ENCODE results near the gene MLLT6.
A peak's percentile ranks its signal among the peaks of the same experiment; 100 is the strongest.

Gene MLLT6

GRCh38 chr17:38738686-38739085 is 33.6 kb downstream of the MLLT6 start:
- DNase-seq, result peak in 1 of 10 donors; percentile 65
- intact Hi-C loops (cut with DNase I), result no loop called here

DNA sequence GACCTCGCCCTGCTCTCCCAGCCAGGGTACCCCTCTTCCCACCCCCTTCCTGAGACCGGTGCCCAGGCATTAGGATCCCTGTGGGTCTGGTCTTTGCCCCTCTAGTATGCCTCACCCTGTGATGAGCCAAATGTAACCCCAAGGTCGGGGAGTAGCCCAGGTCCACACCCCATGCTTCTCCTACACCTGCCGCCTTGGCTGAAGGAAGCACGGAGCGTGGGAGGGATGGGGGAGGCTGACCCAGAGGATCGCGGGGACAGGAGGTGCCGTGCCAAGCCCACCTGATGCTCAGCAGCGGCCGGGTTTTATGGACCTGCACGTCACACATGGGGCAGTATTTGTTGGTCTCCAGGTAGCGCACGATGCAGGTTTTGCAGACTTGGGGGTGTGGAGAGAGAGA is 34.2 kb downstream of the MLLT6 start:
- DNase-seq, result peak in 1 of 10 donors; percentile 65
- intact Hi-C loops (cut with DNase I), result no loop called here

DNA sequence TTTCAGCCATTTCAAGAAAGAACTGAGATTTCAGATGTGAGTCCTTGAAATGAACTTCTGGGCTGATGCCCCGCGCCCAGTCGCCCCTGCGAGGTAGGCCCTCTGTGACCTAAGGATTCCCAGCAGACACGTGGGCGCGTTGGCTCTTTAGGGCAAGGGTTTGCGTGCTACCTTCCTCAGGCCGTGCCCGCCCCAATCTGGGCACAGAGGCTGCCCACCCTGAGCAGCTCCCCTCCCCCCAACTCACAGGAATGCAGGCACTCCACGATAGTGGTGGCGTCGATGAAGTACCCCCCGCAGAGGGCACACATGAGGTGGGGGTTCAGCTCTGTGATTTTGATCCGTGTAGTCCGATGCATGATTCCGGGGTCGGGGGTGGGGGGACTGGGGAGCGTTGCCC is 35.0 kb downstream of the MLLT6 start:
- peak in 1 of 10 donors; percentile 47 for DNase-seq
- intact Hi-C loops (cut with DNase I), result no loop called here

- no peak for DNase-seq
- intact Hi-C loops (cut with DNase I), result no loop called here
Observed at GRCh38 chr17:38740806-38741205, 35.7 kb downstream of the MLLT6 start.

DNA sequence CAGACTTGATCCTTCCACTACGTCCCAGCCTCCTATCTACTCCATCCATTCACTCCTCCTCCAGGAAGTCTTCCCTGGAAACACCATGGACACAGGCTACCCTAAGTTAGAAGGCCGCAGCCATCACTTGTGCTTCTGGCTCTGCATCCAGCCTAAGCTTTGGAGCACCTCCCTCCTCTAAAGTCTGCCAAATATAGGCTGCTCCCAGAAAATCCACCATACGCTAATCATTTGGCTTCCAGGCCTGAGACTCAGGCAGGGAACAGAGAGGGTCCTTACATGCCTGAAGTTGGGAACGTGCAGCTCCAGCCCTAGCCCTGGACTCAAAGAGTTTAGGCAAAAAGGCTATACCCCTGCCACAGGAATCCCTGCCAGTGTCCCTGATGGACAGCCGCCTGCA is 36.4 kb downstream of the MLLT6 start:
- intact Hi-C loops (cut with DNase I), result no loop called here
- peak in 1 of 10 donors; percentile 39 for DNase-seq

GRCh38 chr17:38741921-38742410 is 36.9 kb downstream of the MLLT6 start:
- intact Hi-C loops (cut with DNase I), result no loop called here
- DNase-seq, result peak in 1 of 10 donors; percentile 49

DNA sequence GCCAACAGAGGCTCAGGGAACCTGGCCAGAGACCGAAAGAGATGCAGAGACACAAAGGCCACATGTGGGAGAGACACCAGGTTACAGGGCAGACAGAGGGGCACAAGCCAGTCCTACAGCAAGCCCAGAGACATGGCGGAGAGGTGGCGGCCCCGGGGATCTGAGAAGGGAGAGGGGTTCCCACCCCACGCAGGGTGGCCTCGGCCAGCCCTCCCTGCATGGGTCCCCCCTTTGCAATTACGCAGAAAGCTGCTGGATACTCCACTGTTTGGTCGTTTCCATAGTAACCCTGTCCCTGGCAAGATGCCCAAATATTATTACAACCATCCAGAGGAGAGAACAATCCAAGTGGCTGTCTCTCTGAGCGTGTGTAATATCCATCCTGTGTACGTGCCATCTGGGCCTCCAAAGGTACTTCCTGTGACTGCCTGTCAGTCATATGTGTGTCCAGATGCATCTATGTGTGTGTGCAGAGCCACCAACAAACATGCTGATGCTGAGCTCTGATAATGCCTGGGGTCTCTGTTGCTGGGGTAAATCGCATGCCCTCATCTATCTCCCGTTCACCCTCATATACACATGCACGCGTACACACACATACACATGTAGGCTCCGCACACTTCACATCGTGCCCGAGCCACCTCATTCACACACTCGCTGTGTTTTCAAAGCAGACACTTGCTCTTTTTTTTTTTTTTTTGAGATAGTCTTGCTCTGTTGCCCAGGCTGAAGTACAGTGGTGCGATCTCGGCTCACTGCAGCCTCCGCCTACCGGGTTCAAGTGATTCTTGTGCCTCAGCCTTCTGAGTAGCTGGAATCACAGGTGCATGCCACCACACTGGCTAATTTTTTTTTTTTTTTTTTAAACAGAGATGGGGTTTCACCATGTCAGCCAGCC is 37.6 kb downstream of the MLLT6 start:
- intact Hi-C loops (cut with DNase I), result no loop called here

GRCh38 chr17:38743556-38744171 is 38.6 kb downstream of the MLLT6 start:
- peak in 2 of 10 donors; percentile 24 to 43 for DNase-seq
- intact Hi-C loops (cut with DNase I), result no loop called here

More for the DNA sequence above, 37.6 kb downstream of the MLLT6 start:
- DNase-seq, result peak in 2 of 10 donors; percentile 61 to 70

DNA sequence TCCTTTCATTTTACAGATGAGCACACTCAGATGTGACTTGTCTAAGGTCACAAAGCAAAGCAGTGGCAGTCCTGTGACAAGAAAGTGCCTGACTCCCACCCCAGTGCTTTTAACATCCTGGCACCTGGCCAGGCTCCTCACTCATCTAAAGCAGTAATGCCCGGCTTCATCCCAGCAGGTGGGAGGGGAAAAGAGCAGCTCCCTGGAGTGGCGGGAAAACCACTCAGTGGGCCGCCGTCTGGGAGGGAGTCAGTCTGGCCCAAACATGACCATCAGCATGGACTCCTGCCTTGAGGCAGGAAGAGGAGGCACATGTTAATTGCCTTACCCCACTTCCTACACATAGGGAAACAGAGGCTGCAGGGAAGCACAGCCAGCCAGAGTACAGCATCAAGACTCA is 40.5 kb downstream of the MLLT6 start:
- peak in 1 of 10 donors; percentile 73 for DNase-seq
- intact Hi-C loops (cut with DNase I), result no loop called here

DNA sequence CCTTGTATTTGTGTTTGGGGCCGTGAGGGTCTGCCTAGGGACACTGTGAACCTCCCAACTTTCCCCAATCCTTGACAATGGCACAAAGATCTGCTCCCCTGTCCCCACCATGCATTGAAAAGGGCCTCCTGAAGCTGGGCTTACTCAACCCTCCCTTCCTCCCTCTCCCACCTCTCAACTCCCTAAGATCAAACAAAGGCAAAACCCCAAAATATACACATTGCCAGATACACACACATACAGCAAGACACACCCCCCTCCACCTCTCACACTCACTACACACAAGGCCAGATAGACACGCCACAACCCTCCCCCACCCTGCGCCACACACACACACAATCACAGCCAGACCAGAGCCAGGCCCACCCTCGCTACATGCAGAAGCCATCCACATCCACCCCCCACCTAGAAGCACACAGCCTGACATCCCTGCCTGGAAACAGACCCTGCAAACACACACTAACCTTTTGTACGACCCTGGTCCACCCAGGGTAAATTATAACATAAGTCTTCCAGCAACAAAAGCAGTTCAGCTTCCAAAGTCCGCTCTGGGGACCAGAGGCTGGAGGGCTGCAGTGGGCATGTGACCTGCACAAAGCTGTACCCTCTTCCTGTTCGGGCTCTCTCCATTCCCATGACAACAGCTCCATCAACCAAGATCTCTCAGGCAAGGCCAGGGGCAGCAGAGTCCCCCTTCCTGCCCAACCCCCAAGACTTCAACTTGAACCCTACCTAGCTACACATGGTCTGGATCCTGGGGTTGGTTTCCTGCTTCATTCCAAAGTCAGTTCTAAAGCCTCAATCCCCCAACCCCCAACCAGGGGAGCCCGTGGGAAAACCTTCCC is 41.2 kb downstream of the MLLT6 start:
- intact Hi-C loops (cut with DNase I), result no loop called here
- peak in 1 of 10 donors; percentile 43 for DNase-seq

DNA sequence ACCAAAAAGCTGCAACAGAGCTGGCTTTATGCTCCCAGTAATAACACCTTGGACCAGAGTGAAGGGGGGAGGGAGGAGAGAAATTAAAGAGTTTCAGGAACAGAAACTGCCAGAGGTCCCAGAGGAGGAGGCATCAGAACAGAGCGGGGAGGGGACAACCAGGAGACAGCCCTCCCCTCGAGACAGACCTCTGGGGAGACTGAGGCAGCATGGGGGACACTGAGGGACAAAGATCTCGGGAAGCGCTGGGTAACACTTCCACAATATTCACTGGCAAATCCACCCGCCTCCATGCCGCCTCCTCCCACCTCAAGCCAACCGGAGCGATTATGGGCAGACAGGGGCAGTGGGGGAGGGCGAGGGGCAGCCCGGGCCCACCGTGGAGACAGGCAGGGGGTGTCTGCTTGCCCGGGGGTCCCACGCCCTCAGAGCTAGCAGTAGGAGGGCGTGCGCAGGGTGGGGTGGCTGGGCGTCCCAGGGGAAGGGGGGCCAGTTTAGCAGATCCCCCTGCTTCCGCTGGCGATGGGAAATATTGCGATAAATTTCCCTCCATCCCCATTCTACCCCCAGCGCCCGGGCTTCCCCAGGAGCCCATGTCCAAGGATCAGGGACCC is 41.9 kb downstream of the MLLT6 start:
- intact Hi-C loops (cut with DNase I), result no loop called here
- peak in 1 of 10 donors; percentile 74 for DNase-seq

GRCh38 chr17:38747463-38748148 is 42.5 kb downstream of the MLLT6 start:
- DNase-seq, result peak in 1 of 10 donors; percentile 81
- intact Hi-C loops (cut with DNase I), result no loop called here

GRCh38 chr17:38748149-38748891 is 43.2 kb downstream of the MLLT6 start, which contains the start of gene PCGF2:
Gene PCGF2 (minus strand): TSS chr17:38748336. CDS start chr17:38740402, 7,934 bp downstream.
- intact Hi-C loops (cut with DNase I), result no loop called here
- peak; percentile 58 to 96 (median 83) for DNase-seq

DNA sequence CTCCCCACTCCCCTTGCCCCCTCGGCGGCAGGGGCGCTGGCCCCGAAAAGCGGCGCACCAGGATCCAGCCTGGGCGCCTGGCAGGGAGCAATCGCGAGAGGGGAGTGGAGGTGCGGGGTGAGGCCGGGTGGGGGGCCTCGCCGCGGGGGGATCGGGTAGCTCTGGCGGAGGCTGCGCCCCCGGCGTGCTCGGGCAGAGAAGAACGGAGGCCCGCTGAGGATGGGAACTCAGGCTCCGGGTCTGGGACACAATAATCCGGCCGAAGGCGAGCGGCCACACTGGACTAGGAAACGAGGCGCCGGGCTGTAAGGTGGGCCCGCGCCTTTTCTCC is 43.8 kb downstream of the MLLT6 start:
- no peak for DNase-seq
- intact Hi-C loops (cut with DNase I), result no loop called here

- intact Hi-C loops (cut with DNase I), result loop anchor here (5.0 kb wide), 1 partner anchor 48 kb away; the partner anchor contains the start of gene PIP4K2B
- peak in 8 of 10 donors; percentile 34 to 92 (median 60) for DNase-seq
Observed at GRCh38 chr17:38749223-38750043, 44.4 kb downstream of the MLLT6 start.

DNA sequence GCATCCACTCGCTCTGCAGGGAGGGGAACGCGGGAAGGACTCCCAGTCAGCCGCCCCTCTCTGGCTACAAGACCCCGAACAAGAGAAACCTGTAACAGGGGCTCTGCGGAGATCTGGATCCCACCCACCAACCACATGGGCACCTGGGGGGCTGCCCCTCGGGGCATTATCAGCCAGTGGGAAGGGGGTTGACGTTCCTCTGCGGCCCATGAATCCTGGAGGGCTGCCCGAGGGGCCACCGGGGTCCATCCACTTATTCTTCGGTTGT is 44.9 kb downstream of the MLLT6 start:
- no peak for DNase-seq

GRCh38 chr17:38750312-38751121 is 45.4 kb downstream of the MLLT6 start:
- peak in 3 of 10 donors; percentile 73 to 83 (median 81) for DNase-seq
- intact Hi-C loops (cut with DNase I), result loop anchor here (5.0 kb wide), 1 partner anchor 47 kb away; the partner anchor contains the start of gene PIP4K2B

More for the DNA sequence above, 44.9 kb downstream of the MLLT6 start:
- intact Hi-C loops (cut with DNase I), result loop anchor here (5.0 kb wide), 1 partner anchor 47 kb away; the partner anchor contains the start of gene PIP4K2B

Measured in posterior cingulate gyrus (tissue), 11 donors.